HG03280 (cell line): ENCODE results near the gene FBXL13.
"Not testable (repeated sequence)": the region's sequence is repeated elsewhere in the genome, so short reads cannot be mapped to it uniquely, and the experiment has no call there.

Experiments used
- ATAC-seq: cut with Tn5 transposase; IDR thresholded peaks from one replicate; pipeline ENCODE4 v1.9.1; 2021; ENCODE audit warnings: mild to moderate bottlenecking, moderate library complexity; ENCODE audit not compliant: unreplicated experiment

Gene FBXL13

GRCh38 chr7:103074519-103075336 lies at the start of gene FBXL13, which contains the start of gene ARMC10:
FBXL13 (minus strand) TSS chr7:103074796.
ARMC10 (plus strand) TSS chr7:103075140; CDS start chr7:103075273, 133 bp downstream.
- peak; percentile 93 for ATAC-seq

DNA sequence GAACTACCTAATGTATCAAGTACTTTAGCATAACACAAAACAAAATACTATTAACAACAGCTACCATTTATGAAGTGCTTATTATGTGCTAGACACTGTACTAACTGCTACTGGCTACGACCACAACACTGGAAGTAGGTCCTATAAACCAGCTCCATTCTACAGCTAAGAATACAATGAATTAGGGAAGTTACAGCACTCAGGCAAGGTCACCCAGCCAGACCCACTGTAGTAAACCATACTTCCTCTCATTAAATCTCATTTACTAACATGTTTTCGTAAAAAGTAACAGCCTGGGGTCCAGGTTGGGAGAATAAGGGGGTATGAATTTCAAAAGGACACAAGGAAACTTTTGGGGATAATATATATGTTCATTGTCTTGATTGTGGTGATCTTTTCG lies 48.9 kb upstream of the FBXL13 start:
- ATAC-seq: no peak

- no peak for ATAC-seq
These were observed 47.0 kb upstream of the FBXL13 start for GRCh38 chr7:103121641-103122040.

DNA sequence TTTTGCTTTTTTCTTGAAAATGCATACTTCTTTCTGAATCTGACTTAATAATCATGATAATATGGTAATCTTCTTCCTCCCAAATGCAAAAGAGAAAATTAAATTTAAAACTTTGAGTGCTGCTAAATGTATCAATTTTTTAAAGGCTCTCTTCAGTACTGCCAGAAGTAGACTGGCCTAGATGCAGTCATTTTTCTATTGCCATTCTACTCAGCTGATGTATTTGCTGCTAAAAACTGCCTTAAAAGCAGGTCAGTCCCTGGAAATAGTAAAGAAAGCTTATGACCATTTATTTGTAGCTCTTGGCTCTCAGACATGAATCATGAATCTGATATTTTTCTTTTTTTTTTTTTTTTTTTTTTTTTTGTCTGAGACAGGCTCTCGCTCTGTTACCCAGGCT lies 45.8 kb upstream of the FBXL13 start:
- ATAC-seq: no peak

DNA sequence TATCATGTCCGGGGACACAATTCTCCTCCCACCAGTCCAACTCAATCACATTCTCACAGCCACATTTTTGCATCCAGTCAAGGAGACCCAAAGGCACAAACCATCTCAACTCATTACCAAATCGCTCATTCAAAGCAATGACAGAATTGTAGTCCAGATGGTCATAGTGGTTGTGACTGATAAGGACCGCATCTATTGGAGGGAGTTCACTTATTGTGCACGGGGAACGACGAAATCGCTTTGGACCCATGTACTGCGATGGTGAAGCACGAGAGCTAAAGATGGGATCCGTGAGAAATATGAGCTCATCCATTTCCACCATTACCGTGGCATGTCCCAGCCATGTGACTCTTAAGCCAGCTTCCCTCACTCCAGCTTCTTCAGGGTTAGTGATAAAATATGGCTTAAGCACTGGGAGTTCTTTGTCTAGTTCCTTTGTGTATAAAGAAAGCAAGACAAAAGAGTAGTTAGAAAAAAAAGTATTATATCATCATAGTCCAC lies 45.2 kb upstream of the FBXL13 start:
- no peak for ATAC-seq

DNA sequence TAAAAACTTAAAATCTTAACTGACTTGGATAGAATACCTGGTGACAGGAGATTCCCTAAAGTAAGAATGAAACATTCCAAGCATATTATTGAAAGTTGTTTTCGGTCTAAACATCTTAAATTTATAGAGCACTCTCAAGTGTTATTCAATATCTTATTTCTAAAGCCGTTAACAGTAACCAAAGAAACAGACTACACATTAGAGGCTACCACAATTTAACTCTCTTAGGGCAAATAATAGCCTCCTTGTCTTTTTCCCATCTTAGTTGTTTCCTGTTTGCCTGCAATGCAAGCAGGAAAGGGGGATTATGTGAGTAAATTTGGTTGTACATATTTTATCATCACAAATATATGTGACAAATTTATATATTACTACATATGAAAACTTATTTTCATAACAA lies 42.9 kb upstream of the FBXL13 start:
- no peak for ATAC-seq

GRCh38 chr7:103116991-103117390 lies 42.4 kb upstream of the FBXL13 start:
- no peak for ATAC-seq

DNA sequence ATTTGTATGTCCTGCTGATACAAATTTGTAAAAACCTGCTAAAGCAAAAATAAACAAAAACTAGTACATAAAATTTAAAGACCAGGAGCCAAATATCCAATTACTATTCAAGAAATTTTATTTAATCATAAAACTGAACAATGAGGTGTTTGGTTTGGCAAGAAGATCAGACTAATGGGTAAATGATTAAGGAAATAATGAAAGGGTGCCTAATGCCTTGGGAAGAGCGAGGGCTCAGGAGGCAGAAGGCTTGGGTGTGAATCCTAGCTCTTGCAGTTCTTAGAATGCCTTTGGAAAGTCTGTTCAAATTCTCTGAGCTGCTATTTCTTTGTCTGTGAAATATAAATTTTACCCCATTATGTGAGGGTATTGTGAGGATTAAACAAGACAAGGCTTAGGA lies 41.9 kb upstream of the FBXL13 start:
- ATAC-seq: no peak

- no peak for ATAC-seq
These were observed 41.2 kb upstream of the FBXL13 start for GRCh38 chr7:103115771-103116170.

- ATAC-seq: no peak
These were observed 40.0 kb upstream of the FBXL13 start for GRCh38 chr7:103114576-103115008.

DNA sequence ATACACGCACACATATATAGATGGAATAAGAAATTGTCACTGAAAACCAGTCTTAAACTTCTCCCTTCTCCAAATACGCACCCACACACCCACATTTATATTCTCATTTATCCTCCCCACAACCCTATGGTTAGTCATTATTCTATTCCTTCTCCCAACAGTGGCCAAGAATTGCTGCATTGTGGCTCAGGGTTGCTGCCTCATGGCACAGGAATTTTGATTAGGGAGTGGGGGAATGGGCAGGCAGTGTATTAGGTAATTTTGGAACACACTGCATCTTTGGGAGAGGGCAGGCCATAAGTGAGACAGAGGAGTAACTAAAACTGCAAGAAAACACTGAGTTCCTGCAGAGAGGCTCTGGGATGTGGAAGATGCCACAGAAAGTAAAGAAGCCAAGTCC lies 38.6 kb upstream of the FBXL13 start:
- no peak for ATAC-seq

DNA sequence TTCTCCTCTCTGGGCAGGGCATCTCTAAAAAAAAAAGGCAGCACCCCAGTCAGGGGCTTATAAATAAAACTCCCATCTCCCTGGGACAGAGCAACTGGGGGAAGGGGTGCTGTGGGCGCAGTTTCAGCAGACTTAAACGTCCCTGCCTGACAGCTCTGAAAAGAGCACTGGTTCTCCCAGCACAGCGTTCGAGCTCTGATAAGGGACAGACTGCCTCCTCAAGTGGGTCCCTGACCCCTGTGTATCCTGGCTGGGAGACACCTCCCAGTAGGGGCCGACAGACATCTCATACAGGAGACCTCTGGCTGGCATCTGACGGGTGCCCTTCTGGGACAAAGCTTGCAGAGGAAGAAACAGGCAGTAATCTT lies 32.1 kb upstream of the FBXL13 start:
- not testable (repeated sequence) for ATAC-seq

- no peak for ATAC-seq
These were observed 31.6 kb upstream of the FBXL13 start for GRCh38 chr7:103106005-103106702.

DNA sequence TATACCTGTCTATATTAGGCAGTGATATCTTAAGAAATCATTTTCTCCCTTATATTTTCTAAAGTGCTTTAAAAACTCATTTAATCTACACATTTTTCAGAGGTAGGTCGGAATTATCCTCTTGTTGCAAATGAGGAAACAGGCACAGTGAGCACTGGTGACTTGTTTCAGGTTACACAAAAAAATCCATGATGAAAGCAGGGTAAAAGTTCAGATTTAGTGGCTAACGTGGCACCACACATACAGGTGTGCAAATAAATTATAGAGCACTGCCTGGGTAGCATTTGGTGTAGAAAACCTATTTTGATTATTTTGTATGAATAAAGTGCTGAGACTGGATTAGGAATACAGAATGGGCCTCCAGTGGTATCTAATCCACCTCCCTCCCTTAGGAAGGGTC lies 26.9 kb upstream of the FBXL13 start:
- ATAC-seq: no peak

DNA sequence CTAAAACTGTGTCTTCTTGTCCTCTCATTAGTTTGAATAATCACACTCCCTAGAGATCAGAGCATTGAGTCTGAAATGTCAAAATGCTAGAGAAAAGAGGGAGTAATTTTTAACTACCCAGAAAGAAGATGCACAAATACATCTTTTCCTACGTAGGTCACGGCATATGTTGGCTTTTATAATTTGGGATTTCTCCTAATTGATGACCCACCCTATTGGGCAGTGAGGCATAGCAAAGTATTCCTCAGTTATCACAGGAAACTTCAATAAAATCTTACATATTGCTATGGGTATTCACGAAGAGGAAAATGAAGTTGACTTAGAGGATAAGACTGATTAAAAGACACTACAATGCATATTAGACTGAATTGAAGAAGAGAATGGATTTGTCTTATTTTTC lies 25.8 kb upstream of the FBXL13 start:
- no peak for ATAC-seq

GRCh38 chr7:103097041-103097440 lies 22.4 kb upstream of the FBXL13 start:
- no peak for ATAC-seq

- ATAC-seq: not testable (repeated sequence)
These were observed 21.0 kb upstream of the FBXL13 start for GRCh38 chr7:103095558-103095957.

- no peak for ATAC-seq
These were observed 19.5 kb upstream of the FBXL13 start for GRCh38 chr7:103094102-103094501.

GRCh38 chr7:103093429-103093828 lies 18.8 kb upstream of the FBXL13 start:
- ATAC-seq: no peak

DNA sequence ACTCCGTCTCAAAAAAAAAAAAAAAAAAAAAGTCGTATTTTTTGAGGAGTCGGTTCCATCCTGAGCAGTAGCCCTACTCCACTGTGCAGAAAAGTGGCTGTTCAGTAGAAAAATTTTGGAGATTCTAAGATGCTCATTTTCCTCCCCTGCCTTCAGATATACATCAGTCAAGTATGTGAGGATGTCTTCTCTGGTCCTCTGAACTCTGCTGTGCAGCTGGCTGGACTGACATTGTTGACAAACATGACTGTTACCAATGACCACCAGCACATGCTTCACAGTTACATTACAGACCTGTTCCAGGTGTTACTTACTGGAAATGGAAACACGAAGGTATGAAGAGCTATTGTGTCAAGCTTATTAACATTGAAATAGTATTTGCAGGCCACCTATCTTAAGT lies 17.7 kb upstream of the FBXL13 start:
- ATAC-seq: not testable (repeated sequence)

DNA sequence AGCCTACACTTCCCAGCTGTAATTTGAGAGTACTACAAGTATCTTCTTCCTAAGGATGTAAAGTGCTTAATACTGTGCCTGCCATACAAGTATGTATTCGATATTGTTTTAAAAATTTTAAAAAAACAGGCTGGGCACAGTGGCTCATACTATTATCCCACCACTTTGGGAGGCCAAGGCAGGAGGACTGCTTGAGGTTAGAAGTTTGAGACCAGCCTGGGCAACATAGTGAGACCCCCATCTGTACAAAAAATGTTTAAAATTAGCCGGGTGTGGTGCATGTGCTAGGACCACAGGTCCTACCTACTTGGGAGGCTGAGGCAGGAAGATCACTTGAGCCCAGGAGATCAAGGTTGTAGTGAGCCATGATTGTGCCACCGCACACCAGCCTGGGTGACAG lies 8.6 kb upstream of the FBXL13 start:
- ATAC-seq: no peak

GRCh38 chr7:103082497-103082896 lies 7.9 kb upstream of the FBXL13 start:
- ATAC-seq: no peak
